Measurements from ENCODE around the gene ATG13.

- no peak for TF ChIP-seq CTCF (IDR thresholded peaks at IDR 0.05)
- no peak for TF ChIP-seq EP300 (IDR thresholded peaks at IDR 0.05)
These were observed 22.9 kb downstream of the ATG13 start for GRCh38 chr11:46640036-46640788.

All from ovary (tissue), 3 donors.